ENCODE data around the gene TJP3. TPM values are rescaled to one million over a fixed set of nuclear protein-coding genes. Genes with fewer than 3 reads are reported as not detected.

TJP3 gene
- total RNA-seq, 4 donors from 2014 or later: 0.60 to 1.2 (median 0.88) TPM; not detected in 1

DNA sequence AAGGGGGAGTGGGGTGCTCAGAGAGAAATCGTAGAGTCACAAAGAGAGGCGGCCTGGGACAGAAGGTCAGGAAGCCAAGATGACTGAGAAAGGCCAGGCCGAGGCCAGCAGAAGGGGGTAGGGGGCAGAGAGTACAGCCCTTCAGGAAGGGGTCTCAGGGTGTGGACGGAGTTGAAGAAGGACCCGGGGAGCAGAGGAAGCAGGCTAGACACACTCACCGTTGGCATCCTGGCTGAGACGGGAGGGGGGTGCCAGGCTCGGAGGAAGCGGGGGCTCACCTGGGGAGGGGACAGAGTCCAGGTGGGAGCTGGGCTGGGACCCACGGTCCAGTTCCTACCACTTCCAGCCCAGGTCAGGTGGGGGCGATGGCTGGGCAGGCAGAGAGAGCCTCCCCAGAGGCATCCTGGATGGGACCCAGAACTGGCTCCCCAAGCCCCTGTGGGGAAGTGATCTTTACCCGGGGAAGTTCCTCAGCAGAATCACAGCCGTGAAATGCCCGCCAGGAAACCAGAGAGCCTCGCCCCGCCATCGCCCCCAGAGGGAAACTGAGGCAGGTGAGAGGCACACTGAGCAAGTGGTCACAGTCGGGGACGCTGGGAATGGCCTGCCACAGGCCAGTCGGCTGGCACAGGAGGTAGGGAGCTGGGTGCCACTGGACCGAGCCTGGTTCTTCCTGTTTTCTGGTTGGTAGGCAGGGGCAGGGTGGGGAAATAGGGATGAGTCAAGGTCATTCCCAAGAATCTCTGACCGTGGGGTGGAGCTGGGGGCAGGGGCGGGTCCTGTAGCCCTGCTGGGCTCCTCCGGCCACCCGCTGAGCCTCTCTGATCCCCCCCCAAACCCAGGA, 76.6 kb downstream of the TJP3 start:
- DNase-seq (ENCODE audit: low spot score) (no peak), ATAC-seq (ENCODE audit: low FRiP score) (no peak)
- TF ChIP-seq CTCF (IDR thresholded peaks at IDR 0.05): no peak

GRCh38 chr19:3785451-3785937, 77.3 kb downstream of the TJP3 start:
- ATAC-seq (ENCODE audit: low FRiP score) (no peak), DNase-seq (ENCODE audit: low spot score) (no peak)
- no peak for TF ChIP-seq CTCF (IDR thresholded peaks at IDR 0.05)

DNA sequence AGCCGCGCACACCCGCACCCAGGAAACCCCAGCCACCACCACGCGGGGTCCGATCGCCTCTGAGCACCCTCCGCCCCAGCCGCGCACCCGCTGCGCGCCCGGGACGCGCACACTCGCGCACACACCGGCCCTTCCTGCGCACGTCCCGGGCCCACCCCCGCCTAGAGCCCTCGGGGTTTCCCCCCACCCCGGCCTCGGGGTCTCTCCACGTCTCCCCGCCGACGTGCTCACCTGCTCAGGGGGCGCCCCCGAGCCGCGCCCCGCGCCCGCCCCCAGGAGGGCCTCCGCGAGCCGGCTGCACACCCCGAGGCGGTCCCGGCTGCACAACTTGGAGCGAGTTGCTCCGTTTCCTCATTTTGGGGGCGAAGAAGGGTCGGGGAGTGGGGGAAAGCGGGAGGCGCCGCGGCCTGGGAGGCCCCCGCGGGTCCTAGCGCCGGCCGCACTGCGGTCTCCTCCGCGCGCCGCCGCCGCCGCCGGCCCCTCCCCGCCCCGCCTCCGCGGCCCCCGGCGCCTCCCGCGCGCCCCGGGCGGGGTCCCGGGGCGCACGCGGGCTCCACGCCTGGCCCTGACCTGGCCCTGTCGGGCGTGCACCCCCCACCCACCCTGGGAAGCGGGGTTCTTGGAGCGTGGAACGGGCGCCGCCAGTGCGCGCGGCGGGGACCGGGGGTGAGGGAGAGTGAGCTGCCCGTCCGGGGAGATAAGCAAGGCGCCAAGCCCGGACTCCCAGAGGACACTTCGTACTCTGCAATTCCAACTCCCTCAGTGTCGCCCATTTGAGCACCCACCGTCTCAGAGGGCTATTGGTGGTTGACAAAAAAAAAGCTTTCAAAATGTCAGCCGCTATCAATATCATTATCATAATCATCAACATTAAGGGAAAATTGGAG, 78.0 kb downstream of the TJP3 start, which contains the start of gene MATK:
TSS of gene MATK (minus strand) at position 444 of the 887 bp plus-strand sequence. CDS start 1,246 bp downstream, outside the sequence.
- TF ChIP-seq CTCF (IDR thresholded peaks at IDR 0.05): no peak
- DNase-seq (ENCODE audit: low spot score) (no peak), ATAC-seq (ENCODE audit: low FRiP score) (no peak)

DNA sequence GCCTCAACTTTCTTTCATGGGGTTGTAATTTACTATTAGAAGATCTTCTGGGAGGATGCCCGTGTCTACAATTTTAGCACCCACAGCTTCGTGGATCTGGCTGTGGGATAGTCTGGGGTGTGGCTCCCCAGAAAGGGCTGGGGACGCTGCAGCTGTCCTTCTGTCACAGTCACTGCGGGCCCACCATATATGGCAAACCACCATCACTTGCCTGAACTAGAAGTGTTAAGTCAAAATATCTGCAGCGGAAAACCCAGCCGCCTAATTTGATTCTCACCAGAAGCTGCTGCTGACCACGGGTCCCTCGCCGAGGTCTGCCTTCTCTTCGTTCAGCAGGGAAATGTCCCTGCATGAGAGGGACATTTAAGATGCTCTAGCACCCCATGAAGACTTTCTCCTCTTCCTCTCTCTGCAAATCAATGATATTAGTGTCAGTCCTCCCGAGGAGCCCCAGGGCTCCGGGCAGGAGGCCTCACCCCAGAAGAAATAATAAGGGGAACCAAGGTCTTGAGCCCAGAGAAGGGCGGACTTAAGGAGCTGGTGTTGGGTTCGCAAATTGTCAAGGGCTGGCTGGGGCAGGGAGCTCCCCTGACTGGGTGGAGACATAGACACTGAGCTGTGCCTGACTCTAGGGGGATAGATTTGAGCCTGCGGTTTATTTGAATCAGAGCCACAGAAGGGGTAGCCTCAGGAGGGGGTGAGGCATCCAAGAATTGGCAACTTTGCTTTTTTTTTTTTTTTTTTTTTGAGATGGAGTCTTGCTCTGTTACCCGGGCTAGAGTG, 81.0 kb downstream of the TJP3 start:
- ATAC-seq (ENCODE audit: low FRiP score) (no peak), DNase-seq (ENCODE audit: low spot score) (no peak)
- TF ChIP-seq CTCF (IDR thresholded peaks at IDR 0.05): no peak

GRCh38 chr19:3790209-3790734, 82.1 kb downstream of the TJP3 start:
- no peak for DNase-seq (ENCODE audit: low spot score)
- ATAC-seq (ENCODE audit: low FRiP score): no peak
- TF ChIP-seq CTCF (IDR thresholded peaks at IDR 0.05): no peak

DNA sequence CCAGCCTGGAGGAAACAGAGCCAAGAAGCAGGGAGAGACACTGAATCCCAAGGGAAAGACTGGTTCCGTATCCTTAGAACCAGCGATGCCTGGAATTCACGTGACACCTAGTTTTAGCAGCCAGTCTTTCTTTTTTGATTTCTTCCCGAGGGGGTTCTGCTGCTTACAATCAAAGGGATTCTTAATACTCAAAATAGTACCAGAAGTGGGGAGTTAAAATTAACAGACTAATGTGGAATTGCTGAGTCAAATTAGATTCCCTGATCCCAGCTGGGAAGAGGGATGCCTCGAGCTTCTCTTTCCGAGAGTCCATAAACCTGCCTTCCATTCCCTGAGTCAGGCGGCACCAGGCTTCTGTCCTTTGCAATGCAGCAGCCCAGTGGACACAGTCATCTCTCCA, 82.8 kb downstream of the TJP3 start:
- DNase-seq (ENCODE audit: low spot score): no peak
- no peak for TF ChIP-seq CTCF (IDR thresholded peaks at IDR 0.05)
- ATAC-seq (ENCODE audit: low FRiP score): no peak

Measured in omental fat pad (tissue), 4 donors.